ENCODE results near the gene ABLIM1.

- TF ChIP-seq CTCF (conservative IDR thresholded peaks at IDR 0.05 in 1 of 2, IDR thresholded peaks at IDR 0.05 in 1 of 2; ENCODE audit: extremely low read depth in 1 of 2, insufficient read depth in 1 of 2, low read depth in 1 of 2, low read length in 2 of 2) (peak; percentile 52 to 66), EZH2 (IDR thresholded peaks at IDR 0.05; ENCODE audit: borderline replicate concordance, low read length) (no peak)
These were observed 36.7 kb upstream of the ABLIM1 start for GRCh38 chr10:114694752-114695151.
